IMR-90 (cell line): ENCODE data around the gene GPC5. TPM values are rescaled to one million over a fixed set of nuclear protein-coding genes. Genes with fewer than 3 reads are reported as not detected.

Source experiments
- ATAC-seq: fragments of 200-7000 bp; cut with Tn5 transposase; 2 replicates; pipeline ENCODE4 v1.9.1; 2020; ENCODE audit warnings: low read depth, mild to moderate bottlenecking, moderate library complexity
- BruUV-seq: library from RNA; stranded (reverse); fragments of 400-500 nt; replicated peaks from 2 replicates; lab custom pipeline; 2021; lab: Mats Ljungman, UMichigan
- CTCF ChIA-PET: fragments of 300-600 bp; formaldehyde crosslinking; extraction: SDS; loops from one replicate; lab custom pipeline; 2021; ENCODE audit warnings: antibody characterized with exemption; lab: Yijun Ruan, JAX
- POLR2A ChIA-PET: fragments of 300-600 bp; sonication (Branson Sonifier 250); formaldehyde crosslinking; loops from one replicate; lab custom pipeline; 2022; ENCODE audit warnings: antibody characterized with exemption; ENCODE audit not compliant: unreplicated experiment; lab: Charles Lee
- DNase-seq: peaks from one replicate; pipeline ENCODE4 v3.0.0; 2013
- H2AFZ ChIP-seq: replicated peaks from 2 replicates; pipeline ENCODE3; 2013; ENCODE audit warnings: low read length, mild to moderate bottlenecking; ENCODE audit not compliant: poor library complexity
- H2AK5ac ChIP-seq: 2 replicates; pipeline ENCODE4 v1.6.1; 2013; ENCODE audit warnings: low read depth, low read length, inconsistent platforms
- H2AK9ac ChIP-seq: replicated peaks from 2 replicates; pipeline ENCODE3; 2013; ENCODE audit warnings: mild to moderate bottlenecking, low read depth, low read length, moderate library complexity; ENCODE audit not compliant: poor library complexity
- H2BK120ac ChIP-seq: 2 replicates; pipeline ENCODE4 v1.6.1; 2013; ENCODE audit warnings: low read depth, low read length, inconsistent platforms
- H2BK15ac ChIP-seq: 3 replicates; pipeline ENCODE4 v1.6.1; 2013; ENCODE audit warnings: low read depth, low read length, inconsistent platforms
- H2BK20ac ChIP-seq: 2 replicates; pipeline ENCODE4 v1.6.1; 2013; ENCODE audit warnings: low read depth, mild to moderate bottlenecking, inconsistent platforms, low read length, moderate library complexity
- H2BK5ac ChIP-seq: 2 replicates; pipeline ENCODE4 v1.6.1; 2013; ENCODE audit warnings: mild to moderate bottlenecking, low read depth, low read length, inconsistent platforms; ENCODE audit not compliant: poor library complexity, severe bottlenecking
- H3K14ac ChIP-seq: replicated peaks from 2 replicates; pipeline ENCODE4 v1.6.1; 2013; ENCODE audit warnings: low read depth, low read length, inconsistent platforms
- H3K18ac ChIP-seq: 2 replicates; pipeline ENCODE4 v1.6.1; 2013; ENCODE audit warnings: low read depth, low read length, control low read depth
- H3K23ac ChIP-seq: 2 replicates; pipeline ENCODE4 v1.6.1; 2013; ENCODE audit warnings: low read depth, low read length, inconsistent platforms
- H3K27ac ChIP-seq: 2 replicates; pipeline ENCODE4 v1.5.1; 2013; ENCODE audit warnings: mild to moderate bottlenecking, control low read depth, low read length; ENCODE audit not compliant: insufficient read depth
- H3K27me3 ChIP-seq: 2 replicates; pipeline ENCODE4 v1.6.1; 2013; ENCODE audit warnings: low read length; ENCODE audit not compliant: control insufficient read depth, insufficient read depth
- H3K36me3 ChIP-seq: 2 replicates; pipeline ENCODE4 v1.6.1; 2013; ENCODE audit warnings: low read length, mixed read lengths; ENCODE audit not compliant: control insufficient read depth, insufficient read depth
- H3K4ac ChIP-seq: 2 replicates; pipeline ENCODE4 v1.6.1; 2013; ENCODE audit warnings: low read depth, low read length, inconsistent platforms
- H3K4me1 ChIP-seq: 2 replicates; pipeline ENCODE4 v1.6.1; 2013; ENCODE audit warnings: low read length, mixed read lengths; ENCODE audit not compliant: control insufficient read depth, insufficient read depth
- H3K4me2 ChIP-seq: 2 replicates; pipeline ENCODE4 v1.6.1; 2013; ENCODE audit warnings: low read depth, mild to moderate bottlenecking, control low read depth, low read length, moderate library complexity
- H3K4me3 ChIP-seq: 2 replicates; pipeline ENCODE4 v1.5.1; 2013; ENCODE audit warnings: low read depth, mild to moderate bottlenecking, control low read depth, low read length, moderate library complexity; ENCODE audit not compliant: insufficient read depth
- H3K56ac ChIP-seq: 2 replicates; pipeline ENCODE4 v1.6.1; 2013; ENCODE audit warnings: low read length, inconsistent platforms; ENCODE audit not compliant: insufficient read depth; ENCODE audit errors: extremely low read depth
- H3K79me1 ChIP-seq, 2 experiments: 2 replicates each; pipeline ENCODE4 v1.6.1; 2013; ENCODE audit warnings: low read length in 2 of 2, inconsistent platforms in 1 of 2, low read depth in 1 of 2
- H3K9ac ChIP-seq: 2 replicates; pipeline ENCODE4 v1.6.1; 2013; ENCODE audit warnings: low read depth, low read length, control low read depth
- H3K9me1 ChIP-seq: 2 replicates; pipeline ENCODE4 v1.6.1; 2013; ENCODE audit warnings: low read length, inconsistent platforms; ENCODE audit not compliant: insufficient read depth
- H3K9me3 ChIP-seq: 2 replicates; pipeline ENCODE4 v1.6.1; 2013; ENCODE audit warnings: low read length; ENCODE audit not compliant: control insufficient read depth, insufficient read depth
- H4K20me1 ChIP-seq: 2 replicates; pipeline ENCODE4 v1.6.1; 2013; ENCODE audit warnings: low read length, inconsistent platforms; ENCODE audit not compliant: insufficient read depth
- H4K5ac ChIP-seq: 2 replicates; pipeline ENCODE4 v1.6.1; 2013; ENCODE audit warnings: mild to moderate bottlenecking, low read depth, low read length, control low read depth
- H4K8ac ChIP-seq, 2 experiments: 2 replicates each; pipeline ENCODE4 v1.6.1; 2013; ENCODE audit warnings: low read depth in 2 of 2, low read length in 2 of 2, control low read depth in 1 of 2, inconsistent platforms in 1 of 2
- H4K91ac ChIP-seq: 2 replicates; pipeline ENCODE4 v1.6.1; 2013; ENCODE audit warnings: low read depth, low read length, inconsistent platforms; ENCODE audit not compliant: insufficient read depth
- BHLHE40 ChIP-seq: fragments of 150-350 bp; IDR thresholded peaks from 2 replicates; pipeline ENCODE4 v1.6.1; 2016; ENCODE audit warnings: mild to moderate bottlenecking, low read depth, low read length
- CHD1 ChIP-seq: IDR thresholded peaks from 2 replicates; pipeline ENCODE4 v1.6.1; 2012; ENCODE audit warnings: low read depth, low read length, improper control_type of control experiment
- FOS ChIP-seq: fragments of 150-350 bp; IDR thresholded peaks from 2 replicates; pipeline ENCODE4 v1.6.1; 2016; ENCODE audit warnings: low read depth, low read length
- MAFK ChIP-seq: IDR thresholded peaks from 2 replicates; pipeline ENCODE4 v1.6.1; 2012; ENCODE audit warnings: low read depth, low read length, improper control_type of control experiment
- MAZ ChIP-seq: IDR thresholded peaks from 2 replicates; pipeline ENCODE4 v1.6.1; 2012; ENCODE audit warnings: low read depth, mild to moderate bottlenecking, low read length, improper control_type of control experiment, moderate library complexity, borderline replicate concordance
- MXI1 ChIP-seq: IDR thresholded peaks from 2 replicates; pipeline ENCODE4 v1.6.1; 2012; ENCODE audit warnings: low read depth, mild to moderate bottlenecking, low read length, moderate library complexity, borderline replicate concordance
- NFE2L2 ChIP-seq: fragments of 150-350 bp; IDR thresholded peaks from 2 replicates; pipeline ENCODE4 v1.6.1; 2016; ENCODE audit warnings: low read depth, mild to moderate bottlenecking, low read length
- RAD21 ChIP-seq: IDR thresholded peaks from 2 replicates; pipeline ENCODE4 v1.6.1; 2012; ENCODE audit warnings: low read length, improper control_type of control experiment
- WGBS, 2 experiments: methylation state at CpG; one replicate each; pipeline versions ENCODE4 v1.1.5 to v1.1.7; 2013; ENCODE audit warnings: missing lambda C conversion rate in 2 of 2; ENCODE audit not compliant: insufficient read length in 1 of 2; ENCODE audit errors: extremely low coverage in 2 of 2; 5-methylcytosine and 5-hydroxymethylcytosine counted together
- dilution Hi-C: fragments of 300-500 bp; cut with HindIII; formaldehyde crosslinking; loops from one replicate; pipeline ENCODE4 v1.14.3; 2018; ENCODE audit warnings: low sequenced_read_pairs; ENCODE audit not compliant: unreplicated experiment
- in situ Hi-C: fragments of 300-500 bp; cut with MboI; formaldehyde crosslinking; loops from 3 replicates; pipeline ENCODE4 v1.14.3; 2019; ENCODE audit warnings: low sequenced_read_pairs, inconsistent platforms, mixed read lengths
- intact Hi-C: fragments of 100-400 bp; cut with micrococcal nuclease; formaldehyde crosslinking; loops from 2 replicates; pipeline ENCODE4 v1.10.0; 2022
- polyA plus RNA-seq, 3 experiments: library from polyadenylated mRNA; depleted of rRNA; stranded (reverse); fragments of >200 nt; gene quantifications; 2 replicates each; pipeline ENCODE4 v1.2.3, GENCODE V29; 2012; ENCODE audit warnings: low replicate concordance in 1 of 3
- total RNA-seq: library from RNA; depleted of rRNA; stranded (reverse); fragments of >200 nt; gene quantifications from 2 replicates; pipeline ENCODE4 v1.2.3, GENCODE V29; 2012
- TF ChIP-seq, protein P1 (sequence below): fragments of 150-350 bp; IDR thresholded peaks from 2 replicates; pipeline ENCODE4 v1.6.1; 2017; ENCODE audit warnings: mild to moderate bottlenecking, antibody characterized with exemption, low read length, low read depth
- TF ChIP-seq, protein P2 (sequence below): conservative IDR thresholded peaks from 2 replicates; pipeline ENCODE4 v1.5.1; 2012; ENCODE audit warnings: mild to moderate bottlenecking, low read depth, low read length, improper control_type of control experiment

The GPC5 gene
- total and polyA plus RNA-seq, 2 of the 4 experiments (the other 2 are of a cell fraction) = 0.94 to 1.8 TPM

DNA sequence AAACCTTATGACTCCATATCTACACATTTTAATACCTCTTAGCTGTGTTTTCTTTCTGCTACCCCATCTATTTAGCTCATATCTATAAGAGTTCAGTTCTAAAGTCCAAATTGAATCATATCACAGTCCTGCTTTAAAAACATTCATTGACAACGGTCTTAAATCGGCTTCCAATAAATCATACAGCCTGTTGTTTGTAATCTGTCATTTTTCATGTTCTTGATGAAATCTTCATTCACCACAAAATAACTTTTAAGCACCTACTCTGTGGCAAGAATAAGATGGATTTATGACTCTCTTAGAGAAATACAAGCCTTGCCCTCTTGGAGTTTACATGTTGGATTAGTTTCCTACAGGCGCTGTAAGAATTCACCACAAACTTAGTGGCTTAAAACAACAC, 1377.2 kb downstream of the GPC5 start:
- Histone ChIP-seq H3K9ac (no peak overlapping the region), H3K79me1 (no peaks in the 10 kb centered on the region), H3K9me3 (no peaks in the 10 kb centered on the region), H3K4ac (no peak overlapping the region), H2AK5ac (no peak overlapping the region), H3K4me2 (no peak overlapping the region), H3K4me3 (no peak overlapping the region), H2AK9ac (no peak overlapping the region), H3K14ac (no peak overlapping the region), H3K18ac (no peak overlapping the region), H2AFZ (no peak overlapping the region), H3K9me1 (no peaks in the 10 kb centered on the region), H2BK20ac (no peak overlapping the region), H4K8ac (no peak overlapping the region), H3K27ac (no peak overlapping the region), H4K20me1 (no peaks in the 10 kb centered on the region), H3K23ac (no peak overlapping the region), H2BK120ac (no peak overlapping the region), H3K56ac (no peak overlapping the region), H4K91ac (no peak overlapping the region), H2BK5ac (no peak overlapping the region), H4K5ac (no peak overlapping the region), H3K4me1 (no peaks in the 10 kb centered on the region), H2BK15ac (no peak overlapping the region), H3K27me3 (no peaks in the 10 kb centered on the region), H3K36me3 (no peaks in the 10 kb centered on the region)
- WGBS, 2 experiments = no CpG with 5 or more reads among the region's 3 CpGs
- DNase-seq (no peak), ATAC-seq (no peak)
- intact Hi-C loops (no loop called here), dilution Hi-C loops (no loop called here), in situ Hi-C loops (no loop called here)
- CTCF ChIA-PET = no interaction called here
- TF ChIP-seq NFE2L2 (no peak), RAD21 (no peak), MXI1 (no peak), MAFK (no peak), BHLHE40 (no peak), FOS (no peak), MAZ (no peak), CHD1 (no peak)
- TF ChIP-seq, protein P1, sequence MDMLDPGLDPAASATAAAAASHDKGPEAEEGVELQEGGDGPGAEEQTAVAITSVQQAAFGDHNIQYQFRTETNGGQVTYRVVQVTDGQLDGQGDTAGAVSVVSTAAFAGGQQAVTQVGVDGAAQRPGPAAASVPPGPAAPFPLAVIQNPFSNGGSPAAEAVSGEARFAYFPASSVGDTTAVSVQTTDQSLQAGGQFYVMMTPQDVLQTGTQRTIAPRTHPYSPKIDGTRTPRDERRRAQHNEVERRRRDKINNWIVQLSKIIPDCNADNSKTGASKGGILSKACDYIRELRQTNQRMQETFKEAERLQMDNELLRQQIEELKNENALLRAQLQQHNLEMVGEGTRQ = no peak
- TF ChIP-seq, protein P2, sequence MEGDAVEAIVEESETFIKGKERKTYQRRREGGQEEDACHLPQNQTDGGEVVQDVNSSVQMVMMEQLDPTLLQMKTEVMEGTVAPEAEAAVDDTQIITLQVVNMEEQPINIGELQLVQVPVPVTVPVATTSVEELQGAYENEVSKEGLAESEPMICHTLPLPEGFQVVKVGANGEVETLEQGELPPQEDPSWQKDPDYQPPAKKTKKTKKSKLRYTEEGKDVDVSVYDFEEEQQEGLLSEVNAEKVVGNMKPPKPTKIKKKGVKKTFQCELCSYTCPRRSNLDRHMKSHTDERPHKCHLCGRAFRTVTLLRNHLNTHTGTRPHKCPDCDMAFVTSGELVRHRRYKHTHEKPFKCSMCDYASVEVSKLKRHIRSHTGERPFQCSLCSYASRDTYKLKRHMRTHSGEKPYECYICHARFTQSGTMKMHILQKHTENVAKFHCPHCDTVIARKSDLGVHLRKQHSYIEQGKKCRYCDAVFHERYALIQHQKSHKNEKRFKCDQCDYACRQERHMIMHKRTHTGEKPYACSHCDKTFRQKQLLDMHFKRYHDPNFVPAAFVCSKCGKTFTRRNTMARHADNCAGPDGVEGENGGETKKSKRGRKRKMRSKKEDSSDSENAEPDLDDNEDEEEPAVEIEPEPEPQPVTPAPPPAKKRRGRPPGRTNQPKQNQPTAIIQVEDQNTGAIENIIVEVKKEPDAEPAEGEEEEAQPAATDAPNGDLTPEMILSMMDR = no peak
- POLR2A ChIA-PET = no interaction called here
- no TSS peak for BruUV-seq
